ENCODE data around the gene SPNS3. TPM values are rescaled to one million over a fixed set of nuclear protein-coding genes. Genes with fewer than 3 reads are reported as not detected.
A peak's percentile ranks its signal among the peaks of the same experiment; 100 is the strongest.

The SPNS3 gene
- total RNA-seq, 1 experiment from 2014 or later: 0.37 TPM

GRCh38 chr17:4533523-4534504 lies 100.1 kb downstream of the SPNS3 start:
- ChIA-PET POLR2A (no interaction called here), RAD21 (ENCODE audit: low non-redundant PET in 1 of 2, low total read pairs in 2 of 2, uncharacterized antibody in 2 of 2, unreplicated experiment in 2 of 2) (interaction anchor here in 1 of 2 experiments (1.1 kb wide), 1 partner anchor 113 kb away, joined by 3 read pairs; no protein-coding TSS in a partner anchor), CTCF (interaction anchor here (1.1 kb wide), 1 partner anchor 113 kb away, joined by 3 read pairs; no protein-coding TSS in a partner anchor)
- Histone ChIP-seq H3K9me3 (ENCODE audit: control insufficient read depth in 1 of 2, insufficient read depth in 1 of 2, low read depth in 1 of 2, low read length in 2 of 2) (no peaks in the 10 kb centered on the region), H3K36me3 (ENCODE audit: control insufficient read depth in 1 of 2, insufficient read depth in 2 of 2, low read length in 2 of 2) (peaks cover 2 to 9% of the 10 kb centered on the region in 2 experiments; a peak in 2 of 4 replicates), H3K9ac (ENCODE audit: low read length) (no peak overlapping the region), H3K27ac (ENCODE audit: low read depth, low read length) (peak overlapping the region; percentile 6; the same call in 1 of the 2 replicates), H3K9me2 (ENCODE audit: insufficient read depth) (no peaks in the 10 kb centered on the region), H3K4me2 (ENCODE audit: low read length) (peak overlapping the region; percentile 31), H3K4me1 (ENCODE audit: control insufficient read depth in 1 of 2, insufficient read depth in 2 of 2, low read length in 2 of 2) (peaks cover 8 to 19% of the 10 kb centered on the region in 2 experiments; a peak in 3 of 4 replicates), H2AFZ (ENCODE audit: low read depth, low read length, poor library complexity, severe bottlenecking) (no peak overlapping the region), H4K20me1 (ENCODE audit: insufficient read depth) (no peaks in the 10 kb centered on the region; the same call in 1 of the 2 replicates), H3K79me2 (ENCODE audit: insufficient read depth, low read length) (no peaks in the 10 kb centered on the region), H3K27me3 (ENCODE audit: insufficient read depth, low read length) (no peaks in the 10 kb centered on the region), H3K4me3 (replicated peaks in 1 of 2; ENCODE audit: low read depth in 1 of 2, low read length in 2 of 2) (no peak overlapping the region)
- intact Hi-C loops (cut with micrococcal nuclease): loop anchor here (5.0 kb wide), 1 partner anchor 112 kb away; no protein-coding TSS in a partner anchor
- ATAC-seq (peak; percentile 46), DNase-seq (ENCODE audit: low read depth, low spot score) (no peak)
- BruUV-seq (replicated peaks): no TSS peak
- TF ChIP-seq EGR1 (IDR thresholded peaks at IDR 0.05; ENCODE audit: low read depth): no peak
- TF ChIP-seq POLR2A (IDR thresholded peaks at IDR 0.05; ENCODE audit: borderline replicate concordance, extremely low read depth, insufficient read depth, insufficient read length): peak; percentile 27
- TF ChIP-seq POLR2AphosphoS5 (IDR thresholded peaks at IDR 0.05; ENCODE audit: low read depth, low read length): 0 out of 2 replicates have a peak, but pooled peaks have one; percentile 14

DNA sequence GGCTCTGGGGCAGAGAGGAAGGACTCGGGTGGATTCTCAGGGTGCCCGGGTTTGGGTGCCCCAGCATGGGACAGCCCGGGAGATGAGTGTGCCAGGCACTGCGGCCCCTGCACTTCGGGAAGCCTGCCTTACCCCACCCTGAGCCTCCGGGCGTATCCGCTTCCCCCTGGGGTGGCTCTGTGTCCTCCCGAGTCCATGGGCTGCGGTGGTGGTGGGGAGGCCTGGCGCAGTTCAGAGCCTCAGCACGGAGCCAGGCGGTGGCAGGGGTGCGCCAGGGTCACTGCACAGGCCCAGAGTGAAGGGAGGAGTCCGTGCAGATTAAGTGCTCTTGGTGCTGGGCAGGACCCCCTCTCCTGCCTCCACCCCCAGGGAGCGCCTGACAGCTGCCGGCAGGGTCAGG lies 100.8 kb downstream of the SPNS3 start:
- CTCF ChIA-PET: interaction anchor here (1.1 kb wide), 1 partner anchor 113 kb away, joined by 3 read pairs; no protein-coding TSS in a partner anchor
- ATAC-seq: peak; percentile 20
- no peak for TF ChIP-seq SRF (IDR thresholded peaks at IDR 0.05; ENCODE audit: low read depth)
- TF ChIP-seq ZNF274 (IDR thresholded peaks at IDR 0.05; ENCODE audit: low read depth, low read length): no peak
- no peak for TF ChIP-seq SP1 (IDR thresholded peaks at IDR 0.05; ENCODE audit: low read depth)
- no peak for TF ChIP-seq ZFX (IDR thresholded peaks at IDR 0.05)
- TF ChIP-seq EGR1 (IDR thresholded peaks at IDR 0.05; ENCODE audit: low read depth): no peak
- no peak for TF ChIP-seq CTCF (IDR thresholded peaks at IDR 0.05 in 2 of 3, conservative IDR thresholded peaks at IDR 0.05 in 1 of 3; ENCODE audit: borderline replicate concordance in 1 of 3, insufficient read depth in 1 of 3, low read depth in 2 of 3, low read length in 2 of 3)
- no peak for TF ChIP-seq YY1 (IDR thresholded peaks at IDR 0.05; ENCODE audit: extremely low read depth, insufficient replicate concordance, low read depth, low read length)
- no peak for TF ChIP-seq FOSL1 (IDR thresholded peaks at IDR 0.05; ENCODE audit: low read depth)
- TF ChIP-seq SIN3A (IDR thresholded peaks at IDR 0.05; ENCODE audit: low read depth): no peak
- TF ChIP-seq REST (IDR thresholded peaks at IDR 0.05; ENCODE audit: low read depth): no peak

More for the DNA sequence above, 100.8 kb downstream of the SPNS3 start:
- peak overlapping the region; percentile 31 for H3K4me2 ChIP-seq (ENCODE audit: low read length)
- POLR2A ChIA-PET: no interaction called here
- no peak overlapping the region for H3K9ac ChIP-seq (ENCODE audit: low read length)
- H4K20me1 ChIP-seq (ENCODE audit: insufficient read depth): no peaks in the 10 kb centered on the region; the same call in 1 of the 2 replicates
- no peak for DNase-seq (ENCODE audit: low read depth, low spot score)
- H3K27ac ChIP-seq (ENCODE audit: low read depth, low read length): peak overlapping the region; percentile 6
- peaks cover 6 to 16% of the 10 kb centered on the region in 2 experiments; a peak in 3 of 4 replicates for H3K36me3 ChIP-seq (ENCODE audit: control insufficient read depth in 1 of 2, insufficient read depth in 2 of 2, low read length in 2 of 2)
- no TSS peak for BruUV-seq (replicated peaks)
- no peaks in the 10 kb centered on the region for H3K79me2 ChIP-seq (ENCODE audit: insufficient read depth, low read length)
- RAD21 ChIA-PET (ENCODE audit: low non-redundant PET in 1 of 2, low total read pairs in 2 of 2, uncharacterized antibody in 2 of 2, unreplicated experiment in 2 of 2): interaction anchor here in 1 of 2 experiments (1.1 kb wide), 1 partner anchor 114 kb away, joined by 3 read pairs; no protein-coding TSS in a partner anchor
- intact Hi-C loops (cut with micrococcal nuclease): loop anchor here (5.0 kb wide), 1 partner anchor 112 kb away; no protein-coding TSS in a partner anchor
- no peaks in the 10 kb centered on the region for H3K9me2 ChIP-seq (ENCODE audit: insufficient read depth)
- no peak overlapping the region for H2AFZ ChIP-seq (ENCODE audit: low read depth, low read length, poor library complexity, severe bottlenecking)
- H3K27me3 ChIP-seq (ENCODE audit: insufficient read depth, low read length): no peaks in the 10 kb centered on the region
- peaks cover 8 to 19% of the 10 kb centered on the region in 2 experiments; a peak in 3 of 4 replicates for H3K4me1 ChIP-seq (ENCODE audit: control insufficient read depth in 1 of 2, insufficient read depth in 2 of 2, low read length in 2 of 2)
- H3K4me3 ChIP-seq (replicated peaks in 1 of 2; ENCODE audit: low read depth in 1 of 2, low read length in 2 of 2): no peak overlapping the region
- H3K9me3 ChIP-seq (ENCODE audit: control insufficient read depth in 1 of 2, insufficient read depth in 1 of 2, low read depth in 1 of 2, low read length in 2 of 2): no peaks in the 10 kb centered on the region

Measured in HCT116 (cell line).